HEK293 (cell line): ENCODE results near the gene PROM2.

ENCODE experiments used
- CTCF ChIA-PET: fragments of 350-600 bp; formaldehyde crosslinking; extraction: SDS; loops from one replicate; lab custom pipeline; 2021; ENCODE audit warnings: antibody characterized with exemption; lab: Yijun Ruan, JAX
- POLR2A ChIA-PET: fragments of 300-600 bp; formaldehyde crosslinking; extraction: SDS; loops from one replicate; lab custom pipeline; 2020; ENCODE audit warnings: antibody characterized with exemption, inconsistent platforms; lab: Yijun Ruan, JAX
- H3K27ac ChIP-seq: fragments of 200-500 bp; sonication (Bioruptor generic); 2 replicates; pipeline ENCODE4 v1.5.1; 2014; ENCODE audit warnings: low read depth, low read length, control low read depth, inconsistent platforms; ENCODE audit errors: extremely low read depth
- H3K36me3 ChIP-seq, 2 experiments: fragments of 200-500 bp in 1 of 2; sonication (Bioruptor generic) in 1 of 2; 1 replicate in 1 of 2; 2 replicates in 1 of 2; pipeline ENCODE4 v1.5.1; 2014 to 2017; ENCODE audit warnings: inconsistent platforms in 2 of 2, low read length in 2 of 2; ENCODE audit not compliant: control insufficient read depth in 2 of 2, insufficient read depth in 1 of 2
- H3K4me1 ChIP-seq: fragments of 200-500 bp; sonication (Bioruptor generic); 2 replicates; pipeline ENCODE4 v1.5.1; 2014; ENCODE audit warnings: mild to moderate bottlenecking, low read length, inconsistent platforms; ENCODE audit not compliant: control insufficient read depth, insufficient read depth
- H3K4me3 ChIP-seq: 2 replicates; pipeline ENCODE4 v1.5.1; 2011; ENCODE audit warnings: low read depth, mild to moderate bottlenecking, control low read depth, low read length, moderate library complexity
- H3K9me3 ChIP-seq: fragments of 200-500 bp; sonication (Bioruptor generic); 2 replicates; pipeline ENCODE4 v1.5.1; 2014; ENCODE audit warnings: low read depth, low read length, inconsistent platforms; ENCODE audit not compliant: control insufficient read depth, insufficient read depth
- GLIS1 ChIP-seq: fragments of 450-650 bp; formaldehyde crosslinking; IDR thresholded peaks from 2 replicates; pipeline ENCODE4 v1.5.1; 2016; ENCODE audit warnings: missing biosample characterization, missing genetic modification characterization
- KLF9 ChIP-seq: fragments of 450-650 bp; formaldehyde crosslinking; IDR thresholded peaks from 2 replicates; pipeline ENCODE4 v1.5.1; 2016; ENCODE audit warnings: missing biosample characterization, missing genetic modification characterization, low read depth
- OVOL3 ChIP-seq: fragments of 450-650 bp; formaldehyde crosslinking; IDR thresholded peaks from 2 replicates; pipeline ENCODE4 v1.5.1; 2016; ENCODE audit warnings: missing biosample characterization, missing genetic modification characterization
- REPIN1 ChIP-seq: fragments of 450-650 bp; formaldehyde crosslinking; IDR thresholded peaks from 2 replicates; pipeline ENCODE4 v1.5.1; 2017; ENCODE audit warnings: missing biosample characterization, missing genetic modification characterization, low read depth
- SP2 ChIP-seq: fragments of 450-650 bp; formaldehyde crosslinking; IDR thresholded peaks from 2 replicates; pipeline ENCODE4 v1.5.1; 2016; ENCODE audit warnings: missing biosample characterization, missing genetic modification characterization
- SP3 ChIP-seq: fragments of 450-650 bp; formaldehyde crosslinking; IDR thresholded peaks from 2 replicates; pipeline ENCODE4 v1.5.1; 2016; ENCODE audit warnings: missing biosample characterization, missing genetic modification characterization
- ZBTB20 ChIP-seq: fragments of 450-650 bp; formaldehyde crosslinking; IDR thresholded peaks from 2 replicates; pipeline ENCODE4 v1.5.1; 2016; ENCODE audit warnings: missing biosample characterization, missing genetic modification characterization
- ZFP41 ChIP-seq: fragments of 450-650 bp; formaldehyde crosslinking; IDR thresholded peaks from 2 replicates; pipeline ENCODE4 v1.5.1; 2016; ENCODE audit warnings: missing biosample characterization, missing genetic modification characterization, borderline replicate concordance
- ZNF121 ChIP-seq: fragments of 450-650 bp; formaldehyde crosslinking; IDR thresholded peaks from 2 replicates; pipeline ENCODE4 v1.5.1; 2016; ENCODE audit warnings: missing biosample characterization, missing genetic modification characterization
- ZNF155 ChIP-seq: fragments of 450-650 bp; formaldehyde crosslinking; IDR thresholded peaks from 2 replicates; pipeline ENCODE4 v1.5.1; 2016; ENCODE audit warnings: missing biosample characterization, missing genetic modification characterization
- ZNF335 ChIP-seq: fragments of 450-650 bp; formaldehyde crosslinking; conservative IDR thresholded peaks from 2 replicates; pipeline ENCODE4 v1.5.1; 2016; ENCODE audit warnings: missing biosample characterization, missing genetic modification characterization
- ZNF426 ChIP-seq: fragments of 450-650 bp; formaldehyde crosslinking; IDR thresholded peaks from 2 replicates; pipeline ENCODE4 v1.5.1; 2017; ENCODE audit warnings: missing biosample characterization, missing genetic modification characterization, mild to moderate bottlenecking, inconsistent platforms, moderate library complexity
- ZNF514 ChIP-seq: fragments of 450-650 bp; formaldehyde crosslinking; IDR thresholded peaks from 2 replicates; pipeline ENCODE4 v1.5.1; 2016; ENCODE audit warnings: missing biosample characterization, missing genetic modification characterization
- ZNF623 ChIP-seq: fragments of 450-650 bp; formaldehyde crosslinking; IDR thresholded peaks from 2 replicates; pipeline ENCODE4 v1.5.1; 2016; ENCODE audit warnings: missing biosample characterization, missing genetic modification characterization
- ZNF654 ChIP-seq: fragments of 450-650 bp; formaldehyde crosslinking; IDR thresholded peaks from 2 replicates; pipeline ENCODE4 v1.5.1; 2016; ENCODE audit warnings: low read depth, missing biosample characterization, missing genetic modification characterization
- ZNF76 ChIP-seq: fragments of 450-650 bp; formaldehyde crosslinking; IDR thresholded peaks from 2 replicates; pipeline ENCODE4; 2016; ENCODE audit warnings: low read depth, missing biosample characterization, missing genetic modification characterization, borderline replicate concordance
- ZNF791 ChIP-seq: fragments of 450-650 bp; formaldehyde crosslinking; IDR thresholded peaks from 2 replicates; pipeline ENCODE4 v1.5.1; 2016; ENCODE audit warnings: missing biosample characterization, missing genetic modification characterization
- TF ChIP-seq, protein P1 (sequence below): fragments of 450-650 bp; formaldehyde crosslinking; optimal IDR thresholded peaks from 2 replicates; pipeline ENCODE3; 2016; ENCODE audit warnings: missing biosample characterization, mild to moderate bottlenecking, missing genetic modification characterization
- TF ChIP-seq, protein P2 (sequence below): fragments of 450-650 bp; formaldehyde crosslinking; conservative IDR thresholded peaks from 2 replicates; pipeline ENCODE4 v1.5.1; 2016; ENCODE audit warnings: low read depth, missing biosample characterization, missing genetic modification characterization

The PROM2 gene

GRCh38 chr2:95282458-95282857 is 8.2 kb downstream of the PROM2 start:
- POLR2A ChIA-PET = no interaction called here

DNA sequence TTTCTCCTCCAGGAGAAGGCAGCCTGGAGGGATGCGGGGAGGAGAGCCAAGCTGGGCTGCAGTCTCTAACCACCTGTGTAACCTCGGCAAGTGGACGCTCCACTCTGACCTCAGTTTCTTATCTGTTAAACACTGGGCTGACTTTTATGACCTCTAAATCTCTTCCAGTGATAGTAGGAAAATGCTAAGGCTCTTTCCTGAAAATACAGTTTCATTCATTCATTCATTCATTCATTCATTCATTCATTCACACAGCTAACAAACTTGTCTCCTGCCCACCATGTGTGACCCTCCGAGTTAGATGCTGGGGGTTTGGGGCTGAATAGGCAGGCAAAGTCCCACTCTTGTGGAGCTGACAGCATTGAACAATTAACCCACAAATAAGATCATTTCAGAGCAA is 9.3 kb downstream of the PROM2 start:
- H3K36me3 ChIP-seq = no peaks in the 10 kb centered on the region
- no peak overlapping the region for H3K27ac ChIP-seq
- H3K9me3 ChIP-seq = no peaks in the 10 kb centered on the region
- no peak overlapping the region for H3K4me3 ChIP-seq
- CTCF ChIA-PET = no interaction called here
- TF ChIP-seq REPIN1 (no peak), ZBTB20 (tag by site-specific recombination) (no peak), SP2 (tag by site-specific recombination) (no peak), ZNF76 (no peak), ZNF514 (no peak), ZNF623 (tag by site-specific recombination) (no peak), ZNF155 (tag by site-specific recombination) (no peak), ZFP41 (no peak), GLIS1 (tag by site-specific recombination) (no peak), SP3 (tag by site-specific recombination) (no peak), ZNF654 (tag by site-specific recombination) (no peak), KLF9 (tag by site-specific recombination) (no peak), ZNF426 (tag by site-specific recombination) (no peak)
- TF ChIP-seq, protein P1, sequence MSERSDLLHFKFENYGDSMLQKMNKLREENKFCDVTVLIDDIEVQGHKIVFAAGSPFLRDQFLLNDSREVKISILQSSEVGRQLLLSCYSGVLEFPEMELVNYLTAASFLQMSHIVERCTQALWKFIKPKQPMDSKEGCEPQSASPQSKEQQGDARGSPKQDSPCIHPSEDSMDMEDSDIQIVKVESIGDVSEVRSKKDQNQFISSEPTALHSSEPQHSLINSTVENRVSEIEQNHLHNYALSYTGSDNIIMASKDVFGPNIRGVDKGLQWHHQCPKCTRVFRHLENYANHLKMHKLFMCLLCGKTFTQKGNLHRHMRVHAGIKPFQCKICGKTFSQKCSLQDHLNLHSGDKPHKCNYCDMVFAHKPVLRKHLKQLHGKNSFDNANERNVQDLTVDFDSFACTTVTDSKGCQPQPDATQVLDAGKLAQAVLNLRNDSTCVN (tag by site-specific recombination) = no peak
- POLR2A ChIA-PET = no interaction called here
- H3K4me1 ChIP-seq = no peaks in the 10 kb centered on the region

More at GRCh38 chr2:95282458-95282857, 8.2 kb downstream of the PROM2 start:
- Histone ChIP-seq H3K36me3 (no peaks in the 10 kb centered on the region), H3K4me1 (no peaks in the 10 kb centered on the region), H3K9me3 (no peaks in the 10 kb centered on the region), H3K27ac (no peak overlapping the region), H3K4me3 (no peak overlapping the region)
- CTCF ChIA-PET = no interaction called here
- TF ChIP-seq SP3 (tag by site-specific recombination) (no peak), ZNF791 (tag by site-specific recombination) (no peak), GLIS1 (tag by site-specific recombination) (no peak), ZNF76 (no peak), ZNF121 (tag by site-specific recombination) (no peak), ZNF335 (tag by site-specific recombination) (no peak), OVOL3 (no peak)
- TF ChIP-seq, protein P1 (tag by site-specific recombination) = no peak
- TF ChIP-seq, protein P2, sequence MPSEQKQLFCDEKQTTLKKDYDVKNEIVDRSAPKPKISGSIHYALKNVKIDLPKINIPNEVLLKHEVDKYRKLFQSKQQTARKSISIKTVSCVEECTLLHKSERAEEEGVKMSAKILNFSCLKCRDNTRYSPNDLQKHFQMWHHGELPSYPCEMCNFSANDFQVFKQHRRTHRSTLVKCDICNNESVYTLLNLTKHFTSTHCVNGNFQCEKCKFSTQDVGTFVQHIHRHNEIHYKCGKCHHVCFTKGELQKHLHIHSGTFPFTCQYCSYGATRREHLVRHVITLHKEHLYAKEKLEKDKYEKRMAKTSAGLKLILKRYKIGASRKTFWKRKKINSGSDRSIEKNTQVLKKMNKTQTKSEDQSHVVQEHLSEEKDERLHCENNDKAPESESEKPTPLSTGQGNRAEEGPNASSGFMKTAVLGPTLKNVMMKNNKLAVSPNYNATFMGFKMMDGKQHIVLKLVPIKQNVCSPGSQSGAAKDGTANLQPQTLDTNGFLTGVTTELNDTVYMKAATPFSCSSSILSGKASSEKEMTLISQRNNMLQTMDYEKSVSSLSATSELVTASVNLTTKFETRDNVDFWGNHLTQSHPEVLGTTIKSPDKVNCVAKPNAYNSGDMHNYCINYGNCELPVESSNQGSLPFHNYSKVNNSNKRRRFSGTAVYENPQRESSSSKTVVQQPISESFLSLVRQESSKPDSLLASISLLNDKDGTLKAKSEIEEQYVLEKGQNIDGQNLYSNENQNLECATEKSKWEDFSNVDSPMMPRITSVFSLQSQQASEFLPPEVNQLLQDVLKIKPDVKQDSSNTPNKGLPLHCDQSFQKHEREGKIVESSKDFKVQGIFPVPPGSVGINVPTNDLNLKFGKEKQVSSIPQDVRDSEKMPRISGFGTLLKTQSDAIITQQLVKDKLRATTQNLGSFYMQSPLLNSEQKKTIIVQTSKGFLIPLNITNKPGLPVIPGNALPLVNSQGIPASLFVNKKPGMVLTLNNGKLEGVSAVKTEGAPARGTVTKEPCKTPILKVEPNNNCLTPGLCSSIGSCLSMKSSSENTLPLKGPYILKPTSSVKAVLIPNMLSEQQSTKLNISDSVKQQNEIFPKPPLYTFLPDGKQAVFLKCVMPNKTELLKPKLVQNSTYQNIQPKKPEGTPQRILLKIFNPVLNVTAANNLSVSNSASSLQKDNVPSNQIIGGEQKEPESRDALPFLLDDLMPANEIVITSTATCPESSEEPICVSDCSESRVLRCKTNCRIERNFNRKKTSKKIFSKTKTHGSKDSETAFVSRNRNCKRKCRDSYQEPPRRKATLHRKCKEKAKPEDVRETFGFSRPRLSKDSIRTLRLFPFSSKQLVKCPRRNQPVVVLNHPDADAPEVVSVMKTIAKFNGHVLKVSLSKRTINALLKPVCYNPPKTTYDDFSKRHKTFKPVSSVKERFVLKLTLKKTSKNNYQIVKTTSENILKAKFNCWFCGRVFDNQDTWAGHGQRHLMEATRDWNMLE (tag by site-specific recombination) = no peak
